Measurements from ENCODE around the gene ADAMTS17. TPM values are rescaled to one million over a fixed set of nuclear protein-coding genes. Genes with fewer than 3 reads are reported as not detected.

Gene ADAMTS17
- total RNA-seq, 4 donors from 2014 or later = 5.0 to 16.2 (median 11.6) TPM

DNA sequence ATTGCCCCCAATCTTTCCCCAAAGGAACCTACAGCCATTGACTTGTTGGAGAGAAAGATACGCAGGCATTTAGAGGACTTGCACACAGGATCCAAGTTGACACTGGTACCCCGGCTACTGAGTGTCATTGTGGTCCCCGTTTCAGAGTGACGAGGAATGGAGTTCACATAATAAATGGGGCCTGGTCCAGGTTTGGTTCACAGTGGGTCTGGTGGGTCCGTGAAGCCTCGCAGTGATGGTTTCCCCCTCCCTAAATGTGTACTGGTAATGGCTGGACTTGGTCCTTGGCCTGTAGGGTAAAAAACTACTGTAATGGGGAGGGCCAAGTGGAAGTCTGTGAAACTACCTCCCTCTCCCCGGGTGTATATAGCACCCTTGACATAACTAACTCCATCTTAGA lies 376.4 kb downstream of the ADAMTS17 start:
- in situ Hi-C loops (cut with MboI; ENCODE audit: low sequenced_read_pairs in 4 of 4) = no loop called here
- no peak for DNase-seq

DNA sequence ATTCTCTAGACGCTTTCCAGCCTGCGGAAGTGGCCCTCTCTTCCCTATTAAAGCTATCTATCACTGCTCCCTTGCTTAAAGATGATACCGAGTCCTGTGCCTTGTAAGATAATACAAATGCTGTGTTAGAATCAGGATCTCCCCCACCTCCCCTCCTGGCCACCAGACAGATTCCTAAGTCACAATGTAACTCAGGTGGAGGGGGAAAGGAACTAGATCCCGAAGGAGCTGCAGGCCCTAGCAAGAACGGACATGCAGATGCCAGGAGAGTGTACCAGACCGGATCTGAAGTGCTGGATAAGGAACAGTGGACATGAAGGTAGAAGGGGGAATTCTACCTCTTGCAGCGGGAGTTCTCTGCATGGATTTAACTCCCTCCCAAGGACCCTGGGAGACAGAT lies 377.8 kb downstream of the ADAMTS17 start:
- in situ Hi-C loops (cut with MboI; ENCODE audit: low sequenced_read_pairs in 4 of 4) (no loop called here), intact Hi-C loops (cut with DNase I; ENCODE audit: low total_unique reads) (no loop called here)
- DNase-seq = no peak
- no peaks in the 10 kb centered on the region for H3K27me3 ChIP-seq
- no peaks in the 10 kb centered on the region for H3K36me3 ChIP-seq
- H3K4me1 ChIP-seq = no peaks in the 10 kb centered on the region
- no peak overlapping the region for H3K27ac ChIP-seq
- no peak for TF ChIP-seq POLR2A (IDR thresholded peaks at IDR 0.05)
- TF ChIP-seq, protein P1, sequence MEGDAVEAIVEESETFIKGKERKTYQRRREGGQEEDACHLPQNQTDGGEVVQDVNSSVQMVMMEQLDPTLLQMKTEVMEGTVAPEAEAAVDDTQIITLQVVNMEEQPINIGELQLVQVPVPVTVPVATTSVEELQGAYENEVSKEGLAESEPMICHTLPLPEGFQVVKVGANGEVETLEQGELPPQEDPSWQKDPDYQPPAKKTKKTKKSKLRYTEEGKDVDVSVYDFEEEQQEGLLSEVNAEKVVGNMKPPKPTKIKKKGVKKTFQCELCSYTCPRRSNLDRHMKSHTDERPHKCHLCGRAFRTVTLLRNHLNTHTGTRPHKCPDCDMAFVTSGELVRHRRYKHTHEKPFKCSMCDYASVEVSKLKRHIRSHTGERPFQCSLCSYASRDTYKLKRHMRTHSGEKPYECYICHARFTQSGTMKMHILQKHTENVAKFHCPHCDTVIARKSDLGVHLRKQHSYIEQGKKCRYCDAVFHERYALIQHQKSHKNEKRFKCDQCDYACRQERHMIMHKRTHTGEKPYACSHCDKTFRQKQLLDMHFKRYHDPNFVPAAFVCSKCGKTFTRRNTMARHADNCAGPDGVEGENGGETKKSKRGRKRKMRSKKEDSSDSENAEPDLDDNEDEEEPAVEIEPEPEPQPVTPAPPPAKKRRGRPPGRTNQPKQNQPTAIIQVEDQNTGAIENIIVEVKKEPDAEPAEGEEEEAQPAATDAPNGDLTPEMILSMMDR (IDR thresholded peaks at IDR 0.05 in 4 of 5, conservative IDR thresholded peaks at IDR 0.05 in 1 of 5) = no peak
- no peak overlapping the region for H3K4me3 ChIP-seq
- H3K9me3 ChIP-seq = no peaks in the 10 kb centered on the region
- ATAC-seq = no peak

More for the DNA sequence above, 376.4 kb downstream of the ADAMTS17 start:
- no peak for ATAC-seq
- Histone ChIP-seq H3K4me3 (no peak overlapping the region), H3K36me3 (no peaks in the 10 kb centered on the region), H3K27me3 (no peaks in the 10 kb centered on the region), H3K9me3 (no peaks in the 10 kb centered on the region), H3K27ac (no peak overlapping the region), H3K4me1 (no peaks in the 10 kb centered on the region)
- no peak for TF ChIP-seq POLR2A (IDR thresholded peaks at IDR 0.05)
- TF ChIP-seq, protein P1 (IDR thresholded peaks at IDR 0.05 in 4 of 5, conservative IDR thresholded peaks at IDR 0.05 in 1 of 5) = no peak
- intact Hi-C loops (cut with DNase I; ENCODE audit: low total_unique reads) = no loop called here

DNA sequence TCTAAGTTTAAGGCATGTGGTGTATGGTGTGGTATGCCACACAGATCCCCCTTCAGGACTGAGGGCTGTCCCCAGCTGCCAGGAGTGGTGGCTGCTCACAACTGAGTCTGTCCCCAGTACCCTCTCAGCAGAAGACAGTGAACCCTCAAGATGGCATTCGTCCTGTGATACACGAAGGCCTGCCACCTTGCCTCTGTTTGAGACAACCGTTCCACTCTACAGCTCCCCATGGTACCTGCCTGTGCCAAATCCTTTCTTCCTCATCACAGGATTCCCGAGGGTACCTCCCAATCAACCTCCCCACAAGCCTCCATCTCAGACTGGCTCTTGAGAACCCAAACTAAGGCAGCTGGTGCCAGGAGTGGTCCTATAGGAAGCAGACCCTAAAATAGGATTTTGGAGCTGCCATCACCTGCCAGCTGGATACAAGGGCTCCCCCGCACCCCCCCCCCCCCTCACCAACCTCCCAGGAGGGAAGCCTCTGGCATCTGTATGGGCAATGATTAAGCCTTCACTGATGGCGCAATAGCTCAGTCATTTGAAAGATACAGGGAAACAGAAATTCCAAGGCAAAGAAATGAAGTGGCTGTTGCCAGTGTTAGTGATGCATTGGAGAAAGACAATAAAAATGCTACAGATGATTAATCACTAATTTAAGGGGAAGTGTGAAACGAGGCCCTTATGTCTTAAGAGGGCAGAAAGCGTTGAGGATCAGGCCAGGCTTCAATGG lies 378.5 kb downstream of the ADAMTS17 start:
- intact Hi-C loops (cut with DNase I; ENCODE audit: low total_unique reads) (no loop called here), in situ Hi-C loops (cut with MboI; ENCODE audit: low sequenced_read_pairs in 4 of 4) (no loop called here)
- TF ChIP-seq, protein P1 (IDR thresholded peaks at IDR 0.05 in 4 of 5, conservative IDR thresholded peaks at IDR 0.05 in 1 of 5) = no peak
- no peak for TF ChIP-seq POLR2A (IDR thresholded peaks at IDR 0.05)
- DNase-seq = no peak
- H3K4me1 ChIP-seq = no peaks in the 10 kb centered on the region
- H3K27me3 ChIP-seq = no peaks in the 10 kb centered on the region
- no peaks in the 10 kb centered on the region for H3K36me3 ChIP-seq
- no peak overlapping the region for H3K27ac ChIP-seq
- H3K9me3 ChIP-seq = no peaks in the 10 kb centered on the region
- no peak overlapping the region for H3K4me3 ChIP-seq
- no peak for ATAC-seq

DNA sequence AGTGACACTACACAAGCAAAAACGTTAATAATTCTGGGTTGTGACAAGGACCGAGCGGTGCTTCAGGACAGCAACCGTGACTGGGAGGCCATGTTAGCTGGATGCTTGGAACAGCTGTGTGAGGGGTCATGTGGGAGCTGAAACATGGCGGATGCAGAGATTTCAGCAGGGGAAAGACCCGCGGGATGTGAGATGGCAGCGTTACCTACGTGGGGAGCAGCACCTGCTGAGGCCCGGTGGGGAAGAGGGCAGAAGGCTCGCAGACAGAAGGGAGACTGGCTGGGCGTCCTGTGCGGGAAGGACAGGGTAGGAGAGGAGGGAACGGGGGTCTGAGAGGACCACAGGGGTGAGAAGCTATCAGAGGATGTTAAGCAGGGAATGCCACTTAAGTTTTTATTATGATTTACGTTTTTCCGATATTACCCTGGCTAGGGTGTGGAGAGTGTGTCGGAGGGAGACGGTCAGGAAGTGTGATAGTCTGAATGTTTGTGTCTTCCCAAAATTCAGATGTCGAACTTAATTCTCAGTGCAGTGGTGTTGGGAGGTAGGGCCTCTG lies 379.7 kb downstream of the ADAMTS17 start:
- intact Hi-C loops (cut with DNase I; ENCODE audit: low total_unique reads) = no loop called here
- H3K27me3 ChIP-seq = no peaks in the 10 kb centered on the region
- TF ChIP-seq POLR2A (IDR thresholded peaks at IDR 0.05) = no peak
- TF ChIP-seq, protein P1 (IDR thresholded peaks at IDR 0.05 in 4 of 5, conservative IDR thresholded peaks at IDR 0.05 in 1 of 5) = no peak
- in situ Hi-C loops (cut with MboI; ENCODE audit: low sequenced_read_pairs in 4 of 4) = no loop called here
- ATAC-seq (no peak), DNase-seq (no peak)
- no peaks in the 10 kb centered on the region for H3K36me3 ChIP-seq
- H3K4me1 ChIP-seq = no peaks in the 10 kb centered on the region
- no peak overlapping the region for H3K27ac ChIP-seq
- H3K9me3 ChIP-seq = no peaks in the 10 kb centered on the region
- no peak overlapping the region for H3K4me3 ChIP-seq
